Cortex of kidney (tissue), 1 donor: ENCODE results near the gene TXNDC15.

Experiments used
- DNase-seq: peaks from one replicate; lab custom pipeline; 2025; lab: John Stamatoyannopoulos, UW

The TXNDC15 gene

DNA sequence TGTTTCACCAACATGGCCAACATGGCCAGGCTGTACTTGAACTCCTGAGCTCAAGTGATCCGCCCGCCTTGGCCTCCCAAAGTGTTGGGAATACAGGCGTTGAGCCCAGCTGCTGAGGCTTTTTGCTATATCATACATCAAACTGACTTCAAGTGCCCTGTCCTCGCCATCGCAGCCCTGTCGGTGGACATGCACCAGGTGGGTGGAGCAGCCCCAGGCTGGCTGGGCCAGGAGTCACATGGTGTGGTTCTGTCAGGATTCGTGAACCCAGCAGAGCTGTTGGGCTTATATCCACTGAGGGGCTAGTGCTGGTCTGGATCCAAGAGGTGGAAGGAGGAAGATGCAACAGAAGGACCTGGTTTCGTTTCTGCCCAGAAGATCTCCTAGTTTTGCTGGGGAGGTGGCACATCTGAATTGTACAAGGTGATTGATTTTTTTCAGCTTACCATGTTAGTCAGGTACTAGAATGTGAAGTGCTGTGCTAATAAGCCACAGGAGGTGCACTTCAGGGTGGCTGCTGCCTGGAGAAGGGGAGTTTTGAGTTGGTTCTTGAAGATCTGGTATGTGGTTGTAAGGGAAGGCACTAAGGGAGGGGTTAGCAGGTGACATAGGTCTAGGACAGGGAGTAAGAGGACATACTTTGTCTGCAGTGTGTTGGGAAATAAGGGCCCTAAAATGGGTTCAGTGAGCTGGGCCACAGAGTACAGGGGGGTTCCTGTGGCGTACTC lies 46.8 kb downstream of the TXNDC15 start:
- no peak for DNase-seq

DNA sequence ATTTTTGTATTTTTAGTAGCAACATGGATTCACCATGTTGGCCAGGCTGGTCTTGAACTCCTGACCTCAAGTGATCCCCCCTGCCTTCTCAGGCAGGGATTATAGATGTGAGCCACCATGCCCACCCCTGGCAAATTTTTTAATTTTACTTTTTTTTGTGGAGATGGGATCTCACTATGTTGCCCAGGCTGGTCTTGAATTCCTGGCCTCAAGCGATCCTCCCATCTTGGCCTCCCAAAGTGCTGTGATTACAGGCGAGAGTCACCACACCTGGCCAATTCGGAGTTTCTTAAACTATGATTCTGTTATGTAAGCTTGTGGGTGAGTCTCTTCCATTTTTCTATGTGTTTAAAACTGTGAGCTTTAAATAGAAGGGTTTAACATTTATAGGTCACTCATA lies 58.3 kb downstream of the TXNDC15 start:
- DNase-seq = no peak

DNA sequence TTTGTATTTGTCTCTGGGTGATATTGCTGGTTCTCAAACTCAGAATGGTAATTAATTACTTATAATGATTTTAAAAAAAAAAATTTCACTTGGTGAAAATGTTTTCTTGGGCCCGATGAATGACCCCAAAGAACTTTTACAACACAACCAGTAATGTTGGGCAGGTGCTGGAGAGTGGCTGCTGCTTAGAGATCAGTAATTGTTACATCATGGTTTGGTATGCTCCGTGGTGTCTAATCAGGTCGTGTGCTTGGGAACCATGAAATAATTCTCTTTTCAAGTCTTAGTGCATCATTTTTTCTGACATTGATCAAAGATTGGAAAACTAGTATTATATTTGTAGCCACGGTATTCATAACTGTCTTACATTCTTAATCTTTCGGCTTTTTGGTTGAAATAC lies 60.0 kb downstream of the TXNDC15 start:
- no peak for DNase-seq

DNA sequence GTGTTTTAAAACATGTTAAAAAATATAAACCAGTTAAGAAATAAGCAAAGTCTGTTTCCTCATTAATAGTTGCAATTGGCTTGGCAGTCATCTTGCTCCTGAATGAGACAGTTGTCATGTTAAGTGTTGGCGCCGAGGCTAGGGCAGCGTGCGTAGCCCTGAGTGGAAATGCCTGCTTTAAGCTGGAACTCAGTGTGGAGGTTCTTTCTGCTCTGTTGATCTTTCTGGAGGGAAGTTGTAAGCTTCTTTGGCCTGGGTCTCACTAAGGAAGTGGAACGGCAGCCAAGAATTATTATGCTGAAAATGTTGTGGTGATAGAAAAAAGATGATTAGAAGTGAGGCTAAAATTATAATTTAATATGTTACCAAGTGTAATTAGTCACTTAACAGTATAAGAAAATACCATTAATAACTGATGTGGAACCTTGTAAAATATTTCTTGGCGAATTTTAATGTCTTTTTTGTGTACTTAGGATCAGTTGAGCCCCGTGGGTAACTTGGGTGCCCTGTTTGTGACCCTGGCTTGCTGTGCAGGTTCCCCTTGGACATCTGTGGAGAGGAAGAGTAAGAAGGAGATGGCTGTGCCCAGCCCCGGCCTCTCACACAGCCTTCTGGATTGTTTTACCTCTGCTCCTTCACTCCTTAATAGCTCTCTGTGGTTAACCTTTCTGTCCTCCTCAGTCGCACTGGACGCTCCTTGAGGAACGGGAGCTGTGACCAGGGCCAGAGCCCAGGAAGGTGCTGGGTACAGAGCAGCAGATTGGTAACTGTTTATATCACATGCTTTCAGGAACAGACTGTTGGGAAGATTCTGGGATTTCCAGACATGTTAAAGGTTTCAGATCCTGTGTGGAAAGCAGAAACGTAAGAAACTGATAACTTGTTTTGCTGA lies 61.8 kb downstream of the TXNDC15 start:
- DNase-seq = no peak

DNA sequence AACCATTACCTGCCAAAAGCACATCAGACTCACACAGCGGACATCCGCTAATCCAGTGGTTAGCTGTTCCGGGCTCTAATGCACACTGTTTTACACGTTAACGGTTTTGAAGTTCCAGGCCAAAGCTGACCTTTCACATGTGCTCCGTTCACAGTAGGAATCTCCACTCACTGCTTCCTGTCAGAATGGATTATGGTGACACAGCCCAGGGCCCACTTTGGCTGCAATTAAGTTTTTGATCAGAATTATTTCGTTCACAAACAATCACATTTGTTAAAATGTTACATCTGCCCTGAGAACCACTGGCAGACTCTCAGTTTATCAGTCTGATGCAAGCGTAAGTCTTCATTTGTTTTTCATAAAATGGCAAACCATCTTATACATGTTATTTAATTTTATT lies 63.4 kb downstream of the TXNDC15 start:
- DNase-seq = no peak

DNA sequence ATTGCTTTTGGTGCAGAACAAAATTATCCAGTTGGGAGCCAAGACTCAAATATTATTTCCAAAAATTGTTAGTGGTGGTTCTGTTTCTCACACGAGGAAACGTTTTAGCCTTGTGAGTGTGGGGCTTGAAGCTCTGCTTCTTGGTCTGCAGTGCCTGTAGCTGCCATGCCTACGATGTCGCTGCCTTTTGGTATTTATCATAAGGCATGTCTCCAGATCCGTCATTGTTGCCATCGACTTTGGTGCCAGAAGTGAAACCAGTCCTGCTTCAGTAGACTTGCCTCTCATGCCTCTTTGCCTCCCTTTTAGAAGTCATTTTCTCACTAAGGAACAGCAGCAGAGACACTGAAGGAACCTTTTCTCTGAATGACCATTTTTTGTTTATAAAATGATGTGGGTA lies 63.9 kb downstream of the TXNDC15 start:
- no peak for DNase-seq

DNA sequence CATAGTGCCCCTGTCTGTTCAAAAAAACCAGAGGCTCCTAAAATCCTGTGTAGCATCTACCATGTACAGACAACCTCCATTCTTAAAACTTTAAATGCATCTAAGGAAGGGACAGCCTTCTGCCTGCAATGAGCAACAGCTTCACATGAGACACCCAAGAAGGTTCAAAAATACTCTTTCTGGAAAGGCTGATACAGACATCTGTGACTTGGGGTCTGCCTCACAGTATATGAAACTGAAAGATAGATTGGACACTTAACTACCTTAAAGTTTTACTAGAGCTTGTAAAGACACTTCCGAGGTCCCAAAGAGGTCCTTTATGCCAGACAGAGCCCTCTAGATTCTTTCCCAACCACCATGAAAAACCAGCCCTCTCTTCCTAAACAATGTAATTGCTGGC lies 65.3 kb downstream of the TXNDC15 start:
- DNase-seq = no peak

DNA sequence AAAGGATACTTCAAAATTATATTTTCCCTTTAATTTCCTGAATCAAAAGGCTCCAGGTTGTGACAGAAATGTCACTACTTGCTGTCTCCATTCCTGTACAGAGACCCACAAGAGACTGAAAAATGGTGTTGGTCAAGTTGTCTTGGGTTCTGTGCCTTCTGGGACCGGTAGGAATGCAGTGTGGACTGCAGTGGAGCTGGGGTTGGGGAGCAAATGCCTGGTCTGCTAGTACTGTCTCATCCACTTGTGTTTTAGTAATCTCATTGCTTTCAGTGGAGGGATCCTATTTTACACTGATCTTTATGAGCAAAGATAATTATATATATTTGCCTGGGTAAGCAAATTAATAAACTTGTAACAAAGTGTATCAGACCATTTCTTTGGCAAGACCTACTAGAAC lies 69.4 kb downstream of the TXNDC15 start:
- no peak for DNase-seq

DNA sequence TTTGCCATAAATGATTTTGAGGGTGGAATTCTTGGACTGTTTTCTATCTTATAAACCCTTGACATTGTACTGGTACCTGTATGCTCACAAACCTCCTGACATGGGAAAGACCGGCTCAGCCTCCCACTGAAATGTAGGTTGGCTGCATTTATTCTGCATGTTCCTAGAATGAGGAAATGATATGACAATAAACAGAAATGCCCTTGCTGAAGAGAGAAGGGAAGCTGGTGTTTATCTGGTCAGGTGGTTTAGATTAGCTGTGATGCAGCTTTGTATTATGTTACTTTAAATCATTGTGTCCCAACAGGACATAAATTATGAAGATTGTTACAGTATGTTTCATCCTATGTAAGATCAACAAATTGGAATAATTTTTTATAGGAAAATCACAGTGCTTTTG lies 70.5 kb downstream of the TXNDC15 start:
- no peak for DNase-seq

DNA sequence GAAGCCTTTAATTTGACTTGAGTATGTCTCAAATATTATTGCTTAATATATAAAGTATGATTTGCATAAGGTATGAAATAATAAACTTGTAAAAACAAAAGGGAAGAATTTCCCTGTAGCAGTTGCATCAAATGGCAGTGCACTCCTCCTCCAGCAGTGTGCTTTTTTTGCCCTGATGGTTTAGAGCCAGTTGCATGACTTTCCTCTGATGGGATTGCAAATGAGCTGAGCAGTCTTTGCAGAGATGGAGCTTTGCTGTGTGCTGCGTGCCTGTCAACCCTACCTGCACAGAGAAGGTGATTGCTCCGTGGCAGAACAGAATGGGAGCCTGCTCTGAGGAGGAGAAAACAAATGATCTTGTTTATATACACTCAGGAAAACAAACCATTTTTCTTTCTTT lies 70.9 kb downstream of the TXNDC15 start:
- DNase-seq = no peak

DNA sequence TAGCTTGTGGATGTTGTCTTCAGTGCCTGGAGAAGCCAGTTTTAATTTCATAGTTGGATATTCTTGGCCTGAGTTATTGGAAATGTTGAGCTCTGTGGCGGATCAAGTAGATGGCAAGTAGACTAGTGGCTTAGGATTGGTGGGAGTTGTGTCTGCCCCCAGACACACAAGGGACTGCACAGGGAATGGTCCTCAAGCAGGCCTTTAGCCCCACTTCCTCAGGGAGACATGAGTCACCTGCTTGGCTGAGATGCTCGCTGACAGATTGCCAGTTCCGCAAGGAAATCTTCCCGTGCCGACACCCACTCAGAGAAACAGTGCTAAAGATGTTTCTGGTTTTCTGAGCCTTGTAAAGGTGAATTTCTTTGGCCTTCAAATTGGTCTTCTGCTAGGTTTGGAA lies 74.7 kb downstream of the TXNDC15 start:
- no peak for DNase-seq

DNA sequence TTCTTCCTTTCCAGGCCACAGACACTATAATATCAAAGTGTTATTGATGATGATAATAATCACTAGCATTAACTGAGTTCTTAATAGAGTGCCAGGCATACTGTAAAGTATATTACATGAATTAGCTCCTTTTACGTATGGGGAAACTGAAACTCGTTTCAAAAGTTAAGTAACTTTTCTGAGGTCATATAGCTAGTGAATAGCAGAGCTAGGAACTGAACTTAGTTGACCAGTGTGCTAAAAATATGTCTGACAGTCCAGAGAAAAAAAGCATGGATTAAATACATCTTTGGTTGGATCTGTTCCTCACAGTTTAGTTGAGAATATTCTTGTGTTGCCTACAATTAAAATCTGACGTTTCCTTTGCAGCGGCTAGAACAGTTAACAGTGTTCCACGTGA lies 75.1 kb downstream of the TXNDC15 start:
- no peak for DNase-seq
